Measurements from ENCODE around the gene MSX1. TPM values are rescaled to one million over a fixed set of nuclear protein-coding genes. Genes with fewer than 3 reads are reported as not detected.

Gene MSX1
- total and polyA plus RNA-seq, 4 donors: 0.13 to 0.33 (median 0.15) TPM; not detected in 1

- no peak for TF ChIP-seq CTCF (IDR thresholded peaks at IDR 0.05; ENCODE audit: low read depth, low read length, missing input control)
Observed at GRCh38 chr4:4871573-4872313, 12.3 kb downstream of the MSX1 start (continued).

GRCh38 chr4:4872314-4872903 is 12.9 kb downstream of the MSX1 start:
- TF ChIP-seq REST (IDR thresholded peaks at IDR 0.05) (no peak), RXRA (IDR thresholded peaks at IDR 0.05) (no peak), HNF4G (IDR thresholded peaks at IDR 0.05) (no peak), GABPA (IDR thresholded peaks at IDR 0.05 in 1 of 2, conservative IDR thresholded peaks at IDR 0.05 in 1 of 2) (no peak), HNF4A (conservative IDR thresholded peaks at IDR 0.05) (no peak), EGR1 (IDR thresholded peaks at IDR 0.05; ENCODE audit: low read depth in 2 of 2) (no peak), TAF1 (conservative IDR thresholded peaks at IDR 0.05) (no peak), YY1 (IDR thresholded peaks at IDR 0.05) (no peak), FOXA2 (IDR thresholded peaks at IDR 0.05) (no peak), ATF3 (IDR thresholded peaks at IDR 0.05) (no peak), RAD21 (IDR thresholded peaks at IDR 0.05) (no peak), FOXA1 (IDR thresholded peaks at IDR 0.05) (no peak), MAX (IDR thresholded peaks at IDR 0.05) (no peak)
- no peaks in the 10 kb centered on the region for H3K4me1 ChIP-seq (ENCODE audit: control insufficient read depth in 4 of 4, insufficient read depth in 4 of 4, low read length in 3 of 4)
- H3K9me3 ChIP-seq (ENCODE audit: control insufficient read depth in 4 of 4, low read length in 3 of 4): peaks cover 0 to 2% (median 0%) of the 10 kb centered on the region in 4 donors
- no peak overlapping the region for H3K4me3 ChIP-seq (ENCODE audit: low read depth in 1 of 3, low read length in 3 of 3)
- no peak for DNase-seq (ENCODE audit: low spot score)
- no peaks in the 10 kb centered on the region for H3K36me3 ChIP-seq (ENCODE audit: control insufficient read depth in 4 of 4, insufficient read depth in 3 of 4, low read depth in 1 of 4, low read length in 3 of 4)
- H3K27me3 ChIP-seq (ENCODE audit: control insufficient read depth in 4 of 4, insufficient read depth in 4 of 4, low read length in 3 of 4): peaks cover 17 to 36% (median 19%) of the 10 kb centered on the region in 4 donors
- 5% methylated on average over 28 of the region's 28 CpGs for WGBS
- no peak overlapping the region for H3K27ac ChIP-seq (ENCODE audit: low read depth in 1 of 2, low read length in 2 of 2)
- no peak overlapping the region for H3K9ac ChIP-seq (ENCODE audit: low read depth in 1 of 2, low read length in 2 of 2)

- H3K9ac ChIP-seq (ENCODE audit: low read depth in 1 of 2, low read length in 2 of 2): no peak overlapping the region
- DNase-seq (ENCODE audit: low spot score): no peak
- no peak overlapping the region for H3K27ac ChIP-seq (ENCODE audit: low read depth in 1 of 2, low read length in 2 of 2)
- 20% methylated on average over 11 of the region's 11 CpGs for WGBS
- no peak overlapping the region for H3K4me3 ChIP-seq (ENCODE audit: low read depth in 1 of 3, low read length in 3 of 3)
- H3K27me3 ChIP-seq (ENCODE audit: control insufficient read depth in 4 of 4, insufficient read depth in 4 of 4, low read length in 3 of 4): peaks cover 16 to 32% (median 18%) of the 10 kb centered on the region in 4 donors
- H3K9me3 ChIP-seq (ENCODE audit: control insufficient read depth in 4 of 4, low read length in 3 of 4): peaks cover 0 to 2% (median 0%) of the 10 kb centered on the region in 4 donors
- no peaks in the 10 kb centered on the region for H3K36me3 ChIP-seq (ENCODE audit: control insufficient read depth in 4 of 4, insufficient read depth in 3 of 4, low read depth in 1 of 4, low read length in 3 of 4)
- no peaks in the 10 kb centered on the region for H3K4me1 ChIP-seq (ENCODE audit: control insufficient read depth in 4 of 4, insufficient read depth in 4 of 4, low read length in 3 of 4)
- no peak for TF ChIP-seq RAD21 (IDR thresholded peaks at IDR 0.05)
- no peak for TF ChIP-seq HNF4G (IDR thresholded peaks at IDR 0.05)
- no peak for TF ChIP-seq ZBTB33 (IDR thresholded peaks at IDR 0.05)
- no peak for TF ChIP-seq RXRA (IDR thresholded peaks at IDR 0.05)
- TF ChIP-seq FOXA2 (IDR thresholded peaks at IDR 0.05): no peak
- TF ChIP-seq TAF1 (conservative IDR thresholded peaks at IDR 0.05): no peak
- no peak for TF ChIP-seq MAX (IDR thresholded peaks at IDR 0.05)
- TF ChIP-seq GABPA (IDR thresholded peaks at IDR 0.05 in 1 of 2, conservative IDR thresholded peaks at IDR 0.05 in 1 of 2): no peak
- TF ChIP-seq FOXA1 (IDR thresholded peaks at IDR 0.05): no peak
- no peak for TF ChIP-seq NR2F2 (IDR thresholded peaks at IDR 0.05)
- TF ChIP-seq JUND (IDR thresholded peaks at IDR 0.05): no peak
- TF ChIP-seq ATF3 (IDR thresholded peaks at IDR 0.05): no peak
- no peak for TF ChIP-seq YY1 (IDR thresholded peaks at IDR 0.05)
- no peak for TF ChIP-seq SP1 (IDR thresholded peaks at IDR 0.05)
- no peak for TF ChIP-seq HNF4A (conservative IDR thresholded peaks at IDR 0.05)
Observed at GRCh38 chr4:4873203-4873602, 13.7 kb downstream of the MSX1 start.

Data from liver (tissue), 9 donors.